Ovary (tissue), 9 donors: ENCODE data around the gene SMG6. TPM values are rescaled to one million over a fixed set of nuclear protein-coding genes. Genes with fewer than 3 reads are reported as not detected.
"Not testable (repeated sequence)": the region's sequence is repeated elsewhere in the genome, so short reads cannot be mapped to it uniquely, and the experiment has no call there.

ENCODE experiments used
- DNase-seq, 5 donors: peaks; one replicate each; pipeline ENCODE4 v3.0.0-alpha.2; 2019 to 2020
- H3K27ac ChIP-seq, 2 donors: fragments of 200-600 bp; one replicate each; pipeline versions ENCODE4 v1.5.1 to v1.8.0; 2019 to 2022
- H3K27me3 ChIP-seq: fragments of 200-600 bp; one replicate; pipeline ENCODE4 v1.8.0; 2022
- H3K36me3 ChIP-seq: fragments of 200-600 bp; sonication (generic); one replicate; pipeline ENCODE4 v1.5.1; 2019
- H3K4me1 ChIP-seq: one replicate; pipeline ENCODE4 v1.8.1; 2013; ENCODE audit warnings: mild to moderate bottlenecking, moderate library complexity; ENCODE audit not compliant: insufficient read depth
- H3K4me3 ChIP-seq: fragments of 200-600 bp; sonication (generic); one replicate; pipeline ENCODE4 v1.5.1; 2017
- H3K9me3 ChIP-seq, 2 donors: fragments of 200-600 bp in 1 of 2; sonication (generic) in 1 of 2; one replicate each; pipeline versions ENCODE4 v1.5.1 to v1.8.1; 2013 to 2019; ENCODE audit warnings: mild to moderate bottlenecking in 1 of 2, moderate library complexity in 1 of 2
- EP300 ChIP-seq: sonication (generic); formaldehyde crosslinking; IDR thresholded peaks from one replicate; pipeline ENCODE4 v1.6.1; 2017; ENCODE audit warnings: antibody characterized with exemption
- POLR2A ChIP-seq: fragments of 450-650 bp; IDR thresholded peaks from one replicate; pipeline ENCODE4 v1.6.1; 2017; ENCODE audit warnings: antibody characterized with exemption, mild to moderate bottlenecking, moderate library complexity
- WGBS, 3 donors: extraction: QIAGEN DNeasy Blood & Tissue Kit in 1 of 3; methylation state at CpG; one replicate each; pipeline versions ENCODE4 v1.1.5 to v1.1.7; 2013 to 2017; 5-methylcytosine and 5-hydroxymethylcytosine counted together
- intact Hi-C, 4 donors: fragments of 100-400 bp; cut with DNase I; formaldehyde crosslinking; loops; one replicate each; pipeline versions ENCODE4 v1.11.0 to v1.15.1; 2022 to 2023
- polyA plus RNA-seq, 2 donors: library from polyadenylated mRNA; stranded (reverse); fragments of 200-250 nt in 1 of 2; fragments of 350-450 nt in 1 of 2; fragmentation: Illumina TruSeq in 1 of 2; extraction: RNeasy Lipid Tissue Mini Kit (QIAGEN cat#74804) in 1 of 2; gene quantifications; one replicate each; pipeline ENCODE4 v1.2.3, GENCODE V29; 2013 to 2014
- total RNA-seq, 7 donors: library from RNA; depleted of rRNA in 2 of 7; stranded (reverse); fragments of >200 nt in 2 of 7; fragmentation: NEBNext Ultra II Directional in 3 of 7; extraction: Animal tissue kit (Norgen Biotek cat#: 25700) in 3 of 7; gene quantifications; one replicate each; pipeline versions ENCODE4 v1.1.0 to v1.2.4, GENCODE V29; 2016 to 2023
- TF ChIP-seq, protein P1 (sequence below), 3 donors: fragments of 450-650 bp in 2 of 3; fragments of 200-600 bp in 1 of 3; IDR thresholded peaks; one replicate each; pipeline versions ENCODE4 v1.5.1 to v1.8.0; 2016 to 2022; ENCODE audit warnings: antibody characterized with exemption in 3 of 3, mild to moderate bottlenecking in 1 of 3
- donor health status: DM: no; HTN: no; CAD: no; lungs with moderate emphysema.
- donor health status: DM: no; HTN: no; CAD: no.
- donor health status: Bipolar disorder and iron deficiency.
- donor health status: DM: yes; HTN: yes; CAD: no.
- donor health status: DM: no; HTN: no; CAD: no.
- donor health status: DM: yes; HTN: yes; CAD: no.

Gene SMG6
- total and polyA plus RNA-seq, 9 donors = 33.8 to 66.0 (median 51.0) TPM

DNA sequence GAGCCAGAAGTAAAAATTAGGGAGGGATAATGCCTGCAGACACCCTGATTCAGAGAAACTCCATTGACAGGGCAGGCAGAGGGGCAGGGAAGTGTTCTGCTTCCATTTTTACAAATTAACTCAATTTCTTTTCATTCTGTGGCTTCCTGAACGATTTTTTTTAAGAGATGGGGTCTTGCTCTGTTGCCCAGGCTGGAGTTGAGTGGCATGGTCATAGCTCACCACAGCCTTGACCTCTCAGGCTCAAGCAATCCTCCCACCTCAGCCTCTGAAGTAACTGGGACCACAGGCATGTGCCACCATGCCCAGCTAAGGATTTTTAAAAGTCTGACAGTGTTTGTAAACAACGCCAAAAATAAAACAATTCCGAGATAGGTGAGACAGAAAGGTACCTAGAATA is 99.8 kb downstream of the SMG6 start:
- Histone ChIP-seq H3K36me3 (no peaks in the 10 kb centered on the region), H3K9me3 (no peaks in the 10 kb centered on the region), H3K4me1 (peaks cover 9% of the 10 kb centered on the region), H3K27ac (no peak overlapping the region), H3K4me3 (no peak overlapping the region), H3K27me3 (no peaks in the 10 kb centered on the region)
- intact Hi-C loops = no loop called here
- DNase-seq = no peak
- 73 to 77% (median 76%) methylated on average over 3 of the region's 3 CpGs for WGBS, 3 donors
- TF ChIP-seq POLR2A = no peak
- TF ChIP-seq EP300 = no peak
- TF ChIP-seq, protein P1, sequence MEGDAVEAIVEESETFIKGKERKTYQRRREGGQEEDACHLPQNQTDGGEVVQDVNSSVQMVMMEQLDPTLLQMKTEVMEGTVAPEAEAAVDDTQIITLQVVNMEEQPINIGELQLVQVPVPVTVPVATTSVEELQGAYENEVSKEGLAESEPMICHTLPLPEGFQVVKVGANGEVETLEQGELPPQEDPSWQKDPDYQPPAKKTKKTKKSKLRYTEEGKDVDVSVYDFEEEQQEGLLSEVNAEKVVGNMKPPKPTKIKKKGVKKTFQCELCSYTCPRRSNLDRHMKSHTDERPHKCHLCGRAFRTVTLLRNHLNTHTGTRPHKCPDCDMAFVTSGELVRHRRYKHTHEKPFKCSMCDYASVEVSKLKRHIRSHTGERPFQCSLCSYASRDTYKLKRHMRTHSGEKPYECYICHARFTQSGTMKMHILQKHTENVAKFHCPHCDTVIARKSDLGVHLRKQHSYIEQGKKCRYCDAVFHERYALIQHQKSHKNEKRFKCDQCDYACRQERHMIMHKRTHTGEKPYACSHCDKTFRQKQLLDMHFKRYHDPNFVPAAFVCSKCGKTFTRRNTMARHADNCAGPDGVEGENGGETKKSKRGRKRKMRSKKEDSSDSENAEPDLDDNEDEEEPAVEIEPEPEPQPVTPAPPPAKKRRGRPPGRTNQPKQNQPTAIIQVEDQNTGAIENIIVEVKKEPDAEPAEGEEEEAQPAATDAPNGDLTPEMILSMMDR (IDR thresholded peaks at IDR 0.05) = no peak

DNA sequence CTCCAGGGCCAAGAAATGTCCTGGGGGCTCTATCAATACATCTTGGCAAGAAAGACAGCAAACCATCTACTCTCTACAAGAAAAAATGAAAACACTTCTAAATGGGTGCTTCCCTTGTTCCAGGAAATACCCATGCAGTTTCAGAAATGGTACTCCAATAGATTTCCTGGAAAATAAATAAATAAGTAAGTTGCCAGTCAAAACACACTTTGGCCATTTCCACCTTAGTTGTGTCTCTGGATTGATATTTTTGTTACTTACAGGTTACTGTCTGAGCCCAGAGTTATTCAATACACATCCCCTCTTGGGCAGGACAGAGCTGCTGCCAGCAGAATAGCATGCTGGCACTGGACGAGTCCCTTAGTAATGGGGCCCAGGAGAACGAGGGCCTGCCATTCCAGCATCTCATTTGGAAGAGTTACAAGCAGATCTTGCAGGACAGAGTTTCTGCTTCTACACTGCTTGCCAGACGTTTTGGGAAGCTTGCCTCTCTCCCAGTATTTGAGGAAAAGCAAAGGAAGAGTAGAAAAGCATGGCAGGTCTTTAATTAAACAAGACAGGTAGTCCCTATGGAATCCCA is 100.5 kb downstream of the SMG6 start:
- no peaks in the 10 kb centered on the region for H3K9me3 ChIP-seq
- no peaks in the 10 kb centered on the region for H3K27me3 ChIP-seq
- H3K36me3 ChIP-seq = no peaks in the 10 kb centered on the region
- intact Hi-C loops = no loop called here
- H3K27ac ChIP-seq = peak overlapping the region in 1 of 2 donors; percentile 18
- H3K4me3 ChIP-seq = no peak overlapping the region
- 26 to 42% (median 37%) methylated on average over 3 of the region's 3 CpGs for WGBS, 3 donors
- no peak for DNase-seq
- no peak for TF ChIP-seq EP300
- TF ChIP-seq, protein P1 (IDR thresholded peaks at IDR 0.05) = no peak
- no peak for TF ChIP-seq POLR2A
- H3K4me1 ChIP-seq = peaks cover 9% of the 10 kb centered on the region

DNA sequence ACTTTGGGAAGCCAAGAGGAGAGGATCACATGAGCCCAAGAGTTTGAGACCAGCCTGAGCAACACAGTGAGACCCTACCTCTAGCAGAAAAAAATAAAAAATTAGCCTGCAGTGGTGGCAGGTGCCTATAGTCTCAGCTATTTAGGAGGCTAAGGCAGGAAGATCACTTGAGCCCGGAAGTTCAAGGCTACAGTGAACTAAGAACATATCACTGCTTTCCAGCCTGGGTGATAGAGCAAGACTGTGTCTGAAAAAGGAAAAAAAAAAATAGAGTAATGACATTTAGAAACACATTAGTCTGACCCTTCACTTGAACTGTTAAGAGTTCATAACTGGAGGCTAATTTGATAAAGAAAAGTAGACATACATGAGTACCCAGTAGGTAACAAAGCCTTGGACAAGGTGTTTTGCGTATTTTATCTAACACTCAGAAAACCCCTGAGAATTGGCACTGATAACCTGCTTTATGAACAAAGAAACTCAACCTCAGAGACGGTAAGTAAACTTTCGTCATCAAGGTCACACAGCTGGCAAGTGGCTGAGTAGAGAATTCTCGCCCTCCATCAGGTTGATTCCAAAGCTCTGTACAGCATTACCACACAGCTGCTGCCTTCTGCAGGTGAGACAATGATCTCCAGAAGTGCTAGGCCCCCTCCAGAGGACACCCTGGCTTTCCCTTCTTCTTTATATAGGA is 101.1 kb downstream of the SMG6 start:
- peak overlapping the region in 1 of 2 donors; percentile 18 for H3K27ac ChIP-seq
- no peaks in the 10 kb centered on the region for H3K27me3 ChIP-seq
- peak in 1 of 5 donors; percentile 8 for DNase-seq
- peaks cover 9% of the 10 kb centered on the region for H3K4me1 ChIP-seq
- intact Hi-C loops = no loop called here
- no peaks in the 10 kb centered on the region for H3K36me3 ChIP-seq
- TF ChIP-seq POLR2A (no peak), EP300 (no peak)
- TF ChIP-seq, protein P1 (IDR thresholded peaks at IDR 0.05) = no peak
- no peaks in the 10 kb centered on the region for H3K9me3 ChIP-seq
- WGBS, 3 donors = 35 to 41% (median 41%) methylated on average over 5 of the region's 5 CpGs
- no peak overlapping the region for H3K4me3 ChIP-seq

DNA sequence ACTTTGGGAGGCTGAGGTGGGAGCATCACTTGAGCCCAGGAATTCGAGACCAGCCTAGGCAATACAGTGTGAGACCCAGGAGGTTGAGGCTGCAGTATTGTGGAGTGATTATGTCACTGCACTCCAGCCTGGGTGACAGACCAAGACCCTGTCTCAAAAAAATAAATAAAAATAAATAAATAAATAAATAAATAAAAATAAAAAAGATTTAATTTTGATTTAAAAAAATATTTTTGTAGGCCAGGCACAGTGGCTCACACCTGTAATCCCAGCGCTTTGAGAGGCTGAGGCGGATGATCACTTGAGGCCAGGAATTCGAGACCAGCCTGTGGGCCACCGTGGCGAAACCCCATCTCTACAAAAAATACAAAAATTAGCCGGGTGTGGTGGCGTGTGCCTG is 104.2 kb downstream of the SMG6 start:
- 97 to 99% (median 97%) methylated on average over 8 of the region's 8 CpGs for WGBS, 3 donors
- H3K4me1 ChIP-seq, intact Hi-C loops, H3K36me3 ChIP-seq, H3K27me3 ChIP-seq, H3K9me3 ChIP-seq, DNase-seq, H3K27ac ChIP-seq, H3K4me3 ChIP-seq: not testable (repeated sequence)

DNA sequence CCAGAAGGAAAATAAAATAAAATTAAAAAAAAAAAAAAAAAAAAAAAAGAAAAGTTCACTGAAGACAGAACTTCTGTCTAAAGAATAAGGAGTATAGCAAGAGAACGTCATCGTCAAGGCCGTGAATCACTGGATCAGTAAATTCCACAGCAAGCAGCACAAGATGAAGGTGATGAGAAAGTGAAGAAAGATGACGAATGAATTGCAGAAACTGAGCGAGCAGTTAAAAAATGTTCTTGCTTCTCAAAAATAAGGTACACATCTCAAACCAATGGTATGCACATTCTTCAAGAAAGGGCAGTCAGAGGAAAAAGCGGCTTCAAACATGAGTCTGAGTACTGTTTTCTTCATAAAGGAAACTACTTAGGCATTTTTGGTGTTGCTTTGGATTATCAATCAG is 104.7 kb downstream of the SMG6 start:
- Histone ChIP-seq H3K27ac (no peak overlapping the region), H3K4me1 (peaks cover 9% of the 10 kb centered on the region), H3K9me3 (no peaks in the 10 kb centered on the region), H3K36me3 (no peaks in the 10 kb centered on the region), H3K27me3 (no peaks in the 10 kb centered on the region), H3K4me3 (no peak overlapping the region)
- 51 to 54% (median 53%) methylated on average over 6 of the region's 6 CpGs for WGBS, 3 donors
- no peak for DNase-seq
- intact Hi-C loops = no loop called here
- no peak for TF ChIP-seq EP300
- TF ChIP-seq, protein P1 (IDR thresholded peaks at IDR 0.05) = no peak
- TF ChIP-seq POLR2A = no peak
